NCI-H446 (cell line): ENCODE data around the gene AK8.

ENCODE experiments used
- DNase-seq, 2 experiments: peaks; one replicate each; lab custom pipeline; 2025; lab: John Stamatoyannopoulos, UW

Gene AK8

DNA sequence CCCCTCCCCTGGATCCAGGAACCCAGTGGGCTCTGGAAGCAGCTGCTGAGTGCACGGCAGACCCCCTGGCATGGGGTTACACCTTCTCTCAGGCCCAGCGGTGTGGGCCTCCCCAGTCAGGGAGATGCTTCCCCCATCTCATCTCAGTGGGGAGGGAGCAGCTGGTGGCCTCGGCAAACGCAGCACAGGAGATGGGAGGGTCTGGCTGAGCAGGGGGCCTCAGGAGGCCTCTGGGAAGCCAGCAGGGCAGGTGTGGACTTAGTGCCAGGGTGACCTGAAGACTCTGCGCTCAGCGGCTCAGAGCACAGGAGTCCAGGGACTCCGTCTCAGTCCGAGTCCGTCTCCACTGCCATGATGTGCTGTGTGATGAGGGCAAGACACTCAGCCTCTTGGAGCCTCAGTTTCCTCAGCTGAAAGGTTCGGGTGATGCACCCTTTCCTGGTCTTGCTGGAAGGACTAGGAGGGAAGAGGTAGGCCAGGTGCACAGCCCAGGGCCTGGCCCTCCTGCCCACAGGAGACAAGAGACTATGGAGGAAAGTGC, 107.2 kb downstream of the AK8 start:
- DNase-seq = no peak

DNA sequence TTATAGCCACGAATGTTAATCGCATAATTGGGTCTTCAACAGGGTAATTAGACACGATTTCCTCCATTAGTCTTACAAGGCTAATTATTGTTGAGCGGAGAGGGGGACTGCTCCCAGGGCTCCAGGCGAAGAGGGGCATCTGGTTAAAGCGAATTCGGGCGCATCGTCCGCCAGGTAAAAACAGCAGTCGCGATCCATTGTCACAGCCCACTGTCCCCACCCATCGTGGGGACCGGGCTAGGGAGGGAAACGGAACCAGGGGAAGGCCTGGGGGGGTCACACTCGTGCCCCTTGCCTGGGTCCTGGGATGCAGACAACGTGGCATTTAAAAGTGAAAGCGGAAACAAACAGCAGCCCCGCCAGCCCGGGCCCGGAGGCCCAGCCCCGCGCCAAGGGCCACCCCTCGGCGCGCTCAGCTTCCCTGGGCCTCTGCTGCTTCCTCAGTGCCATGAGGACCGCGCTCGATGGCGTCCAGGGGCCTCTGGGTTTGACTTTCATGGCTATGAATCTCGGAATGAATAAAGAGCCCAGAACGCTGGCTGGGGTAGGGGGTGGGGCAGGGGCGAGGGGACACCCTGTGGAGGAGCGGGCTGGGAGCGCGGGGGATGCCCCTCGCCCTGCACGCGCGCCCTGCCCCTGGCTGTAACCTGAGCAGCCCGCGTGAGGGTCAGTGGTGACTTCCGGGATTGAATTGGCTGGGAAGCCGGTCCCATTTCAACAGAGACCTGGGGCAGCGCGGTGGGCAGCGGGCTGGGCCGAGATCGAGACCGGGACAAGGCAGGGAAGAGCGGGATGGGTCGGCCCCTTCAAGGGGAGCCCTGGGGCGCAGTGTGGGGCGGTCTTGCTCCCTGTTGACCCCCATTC, 107.9 kb downstream of the AK8 start:
- DNase-seq = no peak

DNA sequence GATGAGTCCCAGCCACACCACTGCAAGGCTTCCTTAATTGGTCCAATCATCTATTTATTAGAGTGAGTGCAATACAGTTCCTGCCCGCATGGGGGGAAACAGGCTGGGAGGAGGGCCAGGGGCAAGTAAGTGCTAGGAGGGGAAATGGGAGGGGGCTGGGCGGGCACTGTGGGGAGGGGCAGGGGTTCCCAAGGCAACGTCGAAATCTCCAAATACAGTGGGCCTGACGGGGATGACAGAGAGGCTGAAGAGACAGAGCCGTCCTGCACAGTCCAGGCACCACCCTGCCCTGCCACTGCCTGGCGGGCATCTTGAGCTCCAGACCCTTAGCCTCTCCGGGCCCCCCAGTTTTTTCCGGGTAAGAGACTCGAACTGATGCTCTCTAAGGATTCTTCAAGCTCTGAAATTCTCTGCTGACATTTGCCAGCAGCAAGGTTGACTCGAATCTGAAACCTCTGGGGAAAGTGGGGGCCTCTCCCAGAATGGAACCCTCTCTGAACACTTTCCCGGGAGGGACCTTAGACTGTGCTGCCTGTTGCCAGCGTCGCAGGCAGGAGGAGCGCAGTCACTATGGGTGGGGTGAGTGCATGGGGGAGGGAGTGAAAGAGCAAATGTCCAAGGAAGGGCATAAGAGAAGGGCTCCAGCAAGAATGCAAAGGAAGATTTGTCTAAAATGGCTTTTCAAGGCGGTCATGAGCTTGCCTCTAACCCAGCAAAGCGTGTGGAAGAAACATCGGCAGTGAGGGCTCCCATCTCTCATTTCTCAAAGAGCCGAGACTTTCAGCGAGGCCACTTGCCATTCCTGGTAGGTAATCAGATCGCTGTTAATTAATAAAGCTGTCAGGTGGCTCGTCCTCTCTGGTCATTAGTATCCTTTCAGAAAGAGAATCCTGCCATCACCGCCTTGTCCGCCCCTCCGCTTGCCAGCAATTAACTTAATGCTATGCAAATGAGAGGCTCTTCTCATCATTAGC, 108.9 kb downstream of the AK8 start:
- DNase-seq = no peak

DNA sequence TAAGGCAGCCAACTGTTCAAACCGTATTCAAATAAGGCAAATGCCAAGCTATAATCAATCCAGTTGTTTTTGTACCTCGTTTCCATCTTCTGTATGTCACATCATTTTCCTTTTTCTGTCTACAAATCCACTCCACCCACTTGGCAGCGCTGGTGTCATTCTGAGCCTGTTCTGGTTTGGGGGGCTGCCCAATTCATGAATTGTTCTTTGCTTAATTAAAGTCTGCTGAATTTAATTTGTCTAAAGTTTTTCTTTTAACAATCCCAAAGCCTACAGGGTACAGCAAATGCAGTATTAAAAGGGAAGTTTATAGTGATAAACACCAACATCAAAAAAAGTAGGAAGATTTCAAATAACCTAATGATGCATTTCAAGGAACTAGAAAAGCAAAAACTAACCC, 114.5 kb downstream of the AK8 start:
- DNase-seq = no peak

DNA sequence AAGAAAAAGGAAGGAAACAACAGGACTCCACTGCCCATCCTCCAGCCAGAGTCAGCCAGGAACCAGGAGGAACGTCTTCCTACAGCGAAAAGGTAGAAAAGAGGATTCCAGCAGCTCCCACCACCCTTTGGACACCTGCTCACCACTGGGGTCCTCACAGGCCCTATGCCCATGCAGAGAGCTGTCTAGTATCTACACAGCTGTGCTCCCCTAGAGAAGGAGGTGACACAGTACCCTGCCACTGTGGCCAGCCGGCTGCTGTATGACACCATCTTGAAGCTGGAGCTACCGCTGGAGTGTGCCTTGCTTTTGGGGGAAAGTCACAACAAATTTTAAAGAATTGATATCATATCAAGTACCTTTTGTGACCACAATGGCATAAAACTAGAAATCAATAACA, 115.2 kb downstream of the AK8 start:
- DNase-seq = no peak

DNA sequence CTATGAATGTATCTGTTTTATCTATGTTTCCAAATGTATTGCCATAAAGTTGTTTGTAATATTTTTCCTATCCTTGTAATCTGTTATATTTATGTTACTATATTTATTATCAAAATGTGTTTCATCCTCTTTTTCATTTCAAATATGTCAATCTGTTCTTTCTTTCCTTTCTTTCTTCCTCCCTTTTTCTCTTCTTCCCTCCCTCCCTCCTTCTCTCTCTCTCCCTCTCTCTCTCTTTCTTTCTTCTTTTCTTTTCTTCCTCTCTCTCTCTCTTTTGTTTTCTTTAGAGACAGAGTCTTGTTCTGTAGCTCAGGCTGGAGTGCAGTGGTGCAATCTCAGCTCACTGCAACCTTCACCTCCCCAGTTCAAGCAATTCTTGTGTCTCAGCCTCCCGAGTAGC, 116.5 kb downstream of the AK8 start:
- DNase-seq = no peak

DNA sequence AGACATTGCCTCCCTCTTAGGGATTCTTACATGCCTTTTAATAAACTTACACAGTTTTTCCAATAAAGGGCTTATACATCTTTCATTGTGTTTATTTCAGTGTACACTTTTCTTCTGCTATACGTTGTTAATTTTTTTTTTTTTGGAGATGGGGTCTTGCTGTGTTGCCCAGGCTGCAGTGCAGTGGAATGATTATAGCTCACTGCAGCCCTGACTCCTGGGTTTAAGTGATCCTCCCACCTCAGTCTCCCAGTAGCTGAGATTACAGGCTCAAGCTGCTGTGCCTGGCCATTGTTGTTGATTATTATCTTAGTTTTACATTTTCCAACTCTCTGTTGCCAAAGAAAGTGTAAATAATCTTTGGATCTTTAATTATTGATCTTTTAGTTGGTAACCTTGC, 118.0 kb downstream of the AK8 start:
- no peak for DNase-seq

DNA sequence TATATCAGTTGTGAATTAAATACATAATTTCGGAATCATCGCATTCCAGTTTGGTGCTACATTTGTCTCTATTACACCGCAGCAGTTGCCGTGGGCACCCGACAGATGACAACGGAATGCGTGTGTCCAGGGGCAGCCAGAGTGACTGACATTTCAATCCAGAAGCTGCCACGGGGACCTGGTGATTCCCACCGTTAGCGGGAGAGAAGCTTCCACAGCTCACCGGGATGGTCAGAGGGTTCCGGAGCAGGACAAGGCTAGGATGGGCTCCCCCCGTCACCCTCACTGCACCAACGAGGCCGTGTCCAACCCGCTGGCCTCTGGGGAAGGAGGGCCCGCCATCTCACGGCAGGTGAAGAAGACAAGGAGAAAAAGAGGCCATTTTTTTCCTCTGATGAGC, 121.1 kb downstream of the AK8 start:
- no peak for DNase-seq

DNA sequence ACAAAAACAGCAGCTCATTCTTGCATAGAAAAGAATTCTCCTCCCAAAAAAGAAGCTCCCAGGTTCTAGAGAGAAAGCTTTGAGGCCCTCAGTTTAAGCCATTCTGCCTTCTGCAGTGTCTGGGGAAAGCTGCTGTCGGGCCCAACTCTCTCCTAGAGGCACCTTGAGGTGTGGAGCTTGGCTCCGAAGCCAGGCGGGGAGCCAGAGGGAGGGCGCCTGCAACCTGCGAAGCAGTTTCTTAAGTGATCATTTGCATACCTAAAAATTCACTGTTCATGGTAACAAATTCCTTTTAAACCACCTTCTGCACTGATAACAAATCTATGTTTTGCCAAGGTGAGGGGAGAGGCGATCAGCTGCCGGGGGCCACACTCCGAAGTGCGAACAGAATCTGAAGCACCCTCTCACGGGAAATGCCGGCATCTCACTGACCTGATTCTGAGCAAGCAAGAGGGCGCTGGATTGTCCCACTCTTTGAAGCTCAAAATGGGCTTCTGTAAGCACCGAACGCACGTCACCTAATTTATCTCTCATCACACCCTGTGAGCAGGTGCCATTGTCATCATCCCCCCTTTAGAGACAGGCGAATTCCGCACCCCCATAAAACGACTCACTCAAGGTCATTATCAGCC, 121.8 kb downstream of the AK8 start:
- DNase-seq = no peak

DNA sequence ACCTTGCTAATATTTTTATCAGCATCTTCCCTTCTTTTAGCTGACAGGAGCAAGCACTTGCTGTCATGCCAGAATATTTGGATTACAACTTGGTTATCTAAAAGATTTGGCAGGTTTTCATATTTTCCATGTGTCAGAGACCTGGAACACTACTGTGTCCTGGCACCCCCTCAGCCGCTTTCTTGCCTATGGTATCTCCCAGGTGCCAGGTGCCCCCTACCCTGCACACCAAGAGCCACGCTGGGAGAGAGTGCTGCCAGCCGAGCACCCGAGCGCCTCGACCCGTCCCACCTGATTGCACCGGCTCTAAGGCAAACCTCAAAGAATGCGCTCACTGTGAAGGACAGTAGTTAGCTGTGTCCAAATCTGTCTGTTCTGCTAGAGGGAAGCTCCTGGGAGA, 123.0 kb downstream of the AK8 start:
- DNase-seq = no peak

DNA sequence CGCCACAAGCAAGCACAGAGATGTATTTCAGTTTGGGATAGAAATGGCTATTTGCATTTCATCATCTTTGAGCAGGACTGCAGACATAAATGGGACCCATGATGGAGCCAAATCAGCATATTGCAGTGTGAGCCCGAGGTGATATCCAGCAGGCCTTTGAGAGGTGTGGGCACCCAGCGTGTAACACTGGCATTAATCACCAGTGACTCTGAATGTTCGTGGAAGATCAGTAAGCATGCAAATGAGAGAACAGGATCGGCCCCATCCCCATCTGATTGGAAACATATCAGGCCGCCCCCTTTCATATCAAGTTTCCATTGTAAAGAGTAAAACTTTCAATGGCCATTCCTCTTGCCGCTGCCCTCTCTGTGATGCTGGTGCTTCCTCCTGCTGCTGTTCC, 123.8 kb downstream of the AK8 start:
- DNase-seq = no peak

DNA sequence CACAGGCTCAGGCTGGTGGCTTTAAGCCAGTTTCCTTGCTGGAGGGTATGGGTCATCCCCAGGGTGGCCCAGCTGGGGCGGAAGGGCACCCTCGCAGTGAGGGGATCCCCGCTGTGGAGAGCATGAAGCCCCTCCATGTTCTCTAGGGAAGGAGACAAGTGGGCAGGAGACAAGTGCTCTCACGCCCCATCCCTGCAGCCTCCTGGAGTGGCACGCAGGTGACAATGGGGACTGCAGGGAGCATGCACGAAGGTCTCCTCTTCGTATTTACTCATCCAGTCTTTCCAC, 124.5 kb downstream of the AK8 start:
- DNase-seq = no peak

DNA sequence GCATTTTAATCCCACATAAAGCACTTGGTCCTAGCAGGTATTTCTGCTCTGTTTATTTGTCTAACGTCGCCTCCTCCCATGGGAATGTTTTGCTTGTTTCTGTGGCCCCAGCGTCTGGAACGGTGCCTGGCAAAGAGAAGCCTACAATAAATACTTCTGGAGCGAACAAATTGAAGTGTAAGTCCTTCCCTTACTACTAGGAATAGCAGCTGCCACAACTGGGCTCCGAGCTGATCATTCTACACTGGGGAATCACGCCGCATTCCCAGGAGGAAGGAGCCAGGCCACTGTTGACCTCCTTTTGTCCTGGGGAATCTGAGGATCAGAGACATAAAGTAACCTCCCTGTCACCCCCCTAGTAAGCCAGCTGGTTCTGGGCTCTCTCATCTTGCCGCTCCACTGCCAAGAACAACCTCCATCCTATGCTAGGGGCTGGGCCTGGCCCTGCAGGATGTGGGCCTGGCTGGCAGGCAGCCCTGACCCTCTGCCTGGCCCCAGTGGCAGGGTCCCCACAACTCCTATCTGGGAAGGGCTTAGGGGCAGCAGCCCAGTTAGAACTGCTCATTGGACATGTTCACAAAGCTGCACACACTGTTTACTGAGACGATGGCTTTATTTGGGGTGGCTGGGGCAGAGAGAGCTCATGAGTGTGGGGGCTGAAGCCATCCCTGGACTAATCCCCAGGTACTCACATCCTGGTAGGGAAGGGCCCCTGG, 125.0 kb downstream of the AK8 start:
- DNase-seq = no peak

DNA sequence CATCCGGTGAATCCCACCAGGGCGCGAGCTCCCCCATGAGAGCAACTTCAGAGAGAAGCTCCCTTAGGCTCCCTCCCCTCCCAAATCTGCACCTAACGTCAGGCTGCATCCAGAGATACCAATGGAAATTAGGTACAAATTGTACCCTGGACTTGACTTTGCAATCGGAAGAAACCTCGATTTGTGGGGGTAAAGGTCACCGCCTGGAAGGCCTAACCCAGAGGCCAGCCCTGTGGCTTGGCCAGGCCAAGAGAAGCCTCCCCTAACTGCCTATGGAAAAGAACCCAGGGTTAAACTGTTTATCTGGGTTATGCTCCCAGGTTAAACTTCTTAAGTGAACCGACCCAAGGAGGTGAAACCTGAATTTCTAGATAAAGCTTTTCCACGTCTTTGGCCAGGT, 127.4 kb downstream of the AK8 start:
- DNase-seq = no peak

DNA sequence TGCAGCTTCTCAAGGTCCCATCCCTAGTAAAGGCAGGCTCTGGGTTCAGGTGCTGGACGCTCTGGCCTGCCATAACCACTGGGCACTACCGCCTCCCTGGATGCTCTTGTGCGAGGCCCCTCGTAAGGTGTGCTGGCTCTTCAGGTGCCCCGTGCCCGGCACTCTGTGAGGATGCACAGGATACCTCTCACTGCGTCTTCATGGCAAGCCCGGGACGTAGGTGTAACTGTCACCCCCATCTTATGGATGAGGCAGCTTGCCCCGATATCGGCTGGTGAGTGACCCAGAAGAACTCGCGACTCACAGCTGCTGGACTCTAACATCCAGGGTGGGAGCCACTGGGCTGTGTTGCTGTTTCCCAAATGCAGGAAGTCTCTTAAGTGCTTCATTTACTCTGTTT, 128.8 kb downstream of the AK8 start:
- DNase-seq = no peak

DNA sequence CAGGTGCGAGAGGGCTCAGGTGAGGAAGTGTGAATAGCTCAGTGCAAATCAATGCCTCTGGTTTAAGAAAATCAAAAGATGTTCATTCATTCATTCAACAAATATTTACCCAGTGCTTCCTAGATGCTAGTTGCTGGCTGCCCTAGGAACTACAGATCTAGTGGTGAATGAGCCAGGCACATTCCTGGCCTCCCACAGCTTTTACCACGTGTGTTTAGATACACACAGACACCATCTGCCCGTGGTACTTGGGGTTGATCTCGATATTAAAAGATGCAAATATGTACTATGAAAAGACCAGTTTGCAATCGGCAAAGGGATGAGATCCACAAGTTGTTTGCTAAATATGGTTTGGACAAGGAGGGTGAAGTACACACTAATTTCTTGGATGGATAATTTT, 129.6 kb downstream of the AK8 start:
- DNase-seq = no peak

DNA sequence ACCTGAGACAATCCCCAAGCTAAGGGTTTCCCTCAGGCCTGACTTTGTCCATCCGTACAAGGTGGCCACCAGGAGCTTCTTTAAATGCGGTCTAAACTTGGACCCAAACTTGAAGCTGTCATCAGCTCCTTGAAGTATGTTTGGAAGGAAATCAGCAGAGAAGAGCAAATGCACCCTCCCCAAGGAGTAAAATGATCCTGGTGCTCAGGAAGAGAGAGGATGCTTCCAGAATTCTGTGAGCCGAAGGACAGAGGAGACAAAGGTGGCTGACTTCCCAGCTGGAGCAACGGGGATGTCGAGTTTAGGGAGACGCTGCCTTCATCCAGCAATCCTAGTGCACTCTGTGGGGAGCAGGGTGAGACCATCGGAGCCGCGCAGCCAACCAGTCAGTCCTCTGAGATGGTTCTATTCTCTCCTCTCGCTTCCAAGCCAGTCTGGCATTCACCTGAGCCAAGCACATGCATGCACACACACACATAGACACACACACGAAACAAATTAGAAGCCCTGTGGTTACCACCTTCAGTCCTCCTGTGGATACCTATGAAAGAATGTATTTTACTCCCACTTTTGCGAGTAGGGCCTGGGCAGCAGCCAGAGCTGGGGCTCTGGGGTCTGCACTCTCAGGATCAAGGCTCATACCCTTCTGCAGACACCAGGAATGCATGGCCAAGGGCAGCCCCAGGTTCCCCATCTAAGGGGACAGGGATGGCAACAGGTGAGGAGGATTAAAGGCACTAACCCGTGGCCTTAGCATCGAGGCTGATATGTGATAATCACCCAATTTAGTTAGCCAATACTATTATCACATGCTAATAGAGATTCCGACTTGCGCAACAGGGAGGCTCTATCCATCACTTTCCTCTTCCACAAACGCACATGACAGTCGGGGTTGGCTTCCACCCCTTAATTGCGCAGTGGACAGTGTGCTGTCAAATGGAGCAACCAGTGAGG, 132.1 kb downstream of the AK8 start:
- DNase-seq = no peak

DNA sequence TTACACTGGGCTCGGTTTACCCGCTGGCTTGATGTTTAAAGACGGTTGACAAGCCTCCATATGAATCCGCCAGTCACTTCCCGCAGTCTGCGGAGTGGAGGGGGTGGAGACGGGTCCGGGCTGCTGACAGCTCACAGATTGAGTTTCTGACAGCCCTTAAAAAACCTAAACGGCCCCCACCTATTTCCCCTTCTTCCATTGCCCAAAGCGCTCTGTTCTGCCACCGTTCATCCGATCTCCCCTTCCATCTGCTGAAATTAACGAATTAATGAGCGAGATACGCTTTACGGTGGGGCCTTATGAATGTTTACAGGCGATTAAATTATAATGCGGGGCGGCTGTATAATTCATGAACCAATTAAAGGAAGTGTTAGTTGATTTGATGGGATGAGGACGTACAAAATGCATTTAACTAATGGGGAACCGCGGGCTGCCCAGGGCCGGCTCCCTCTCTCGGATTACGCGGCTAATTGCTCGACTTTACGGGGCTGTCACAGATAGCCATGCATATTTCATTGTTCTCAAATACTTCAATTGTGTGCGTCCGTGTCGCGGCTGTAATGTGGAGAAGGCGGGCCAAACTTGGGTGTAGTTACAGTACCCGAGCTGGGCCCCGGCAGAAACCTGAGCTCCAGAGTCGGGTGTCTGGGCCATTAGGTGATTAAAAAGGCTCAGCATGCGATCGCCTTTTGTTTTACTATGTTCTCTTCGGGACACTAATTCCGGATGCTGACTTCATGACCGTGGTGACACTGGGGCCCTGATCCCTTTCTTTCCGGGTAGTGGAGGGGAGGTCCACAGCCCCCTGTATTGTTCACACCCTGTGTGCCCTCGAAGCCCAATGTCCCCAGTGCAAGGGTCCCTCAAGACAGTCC, 133.0 kb downstream of the AK8 start:
- no peak for DNase-seq

DNA sequence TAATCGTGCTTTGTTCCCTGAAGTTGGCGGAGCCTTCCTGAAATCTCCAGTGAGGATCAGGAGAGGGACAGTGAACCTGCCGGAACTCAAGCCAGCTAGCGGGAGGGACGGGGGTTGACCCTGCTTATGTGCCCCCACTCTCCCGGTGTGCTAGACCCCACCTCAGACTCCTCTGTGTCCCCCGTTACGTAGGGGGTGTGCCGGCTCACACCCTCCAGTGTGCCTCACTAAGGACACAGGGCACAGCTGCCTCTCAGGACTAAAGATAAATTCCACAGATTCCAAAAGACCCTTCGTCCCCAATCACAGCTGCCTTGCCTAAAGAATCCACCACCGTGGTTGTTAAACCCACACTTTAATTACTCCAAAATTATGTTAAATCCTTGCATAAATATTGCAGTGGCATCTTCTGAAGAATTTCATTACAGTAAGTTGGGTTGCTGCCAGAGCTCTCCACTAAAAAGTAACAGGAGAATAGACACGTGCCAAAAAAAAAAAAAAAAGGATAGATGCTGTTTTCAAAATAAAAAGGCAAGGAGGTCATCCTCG, 134.1 kb downstream of the AK8 start:
- no peak for DNase-seq
